HepG2 (cell line): ENCODE results near the gene C22orf39. TPM values are rescaled to one million over a fixed set of nuclear protein-coding genes. Genes with fewer than 3 reads are reported as not detected.

Experiments
- FOXK1 ChIP-seq: sonication (generic); formaldehyde crosslinking; IDR thresholded peaks from 2 replicates; pipeline ENCODE4 v1.4.0; 2020; ENCODE audit warnings: low read depth, missing genetic modification reagents, borderline replicate concordance
- HIC2 ChIP-seq: sonication (generic); formaldehyde crosslinking; IDR thresholded peaks from 2 replicates; pipeline ENCODE4 v1.9.0; 2022; ENCODE audit warnings: low read depth, missing genetic modification reagents
- HOXA5 ChIP-seq: sonication (generic); formaldehyde crosslinking; IDR thresholded peaks from 2 replicates; pipeline ENCODE4 v1.4.0; 2020; ENCODE audit warnings: missing genetic modification reagents
- IKZF1 ChIP-seq: fragments of 450-650 bp; IDR thresholded peaks from 2 replicates; pipeline ENCODE4 v1.7.1; 2016
- IKZF4 ChIP-seq: sonication (generic); formaldehyde crosslinking; IDR thresholded peaks from 2 replicates; pipeline ENCODE4 v1.5.1; 2020; ENCODE audit warnings: borderline replicate concordance, mild to moderate bottlenecking, low read depth, missing genetic modification reagents; ENCODE audit errors: not compliant biosample characterization
- KLF16 ChIP-seq, 2 experiments: sonication (generic) in 1 of 2; formaldehyde crosslinking in 1 of 2; IDR thresholded peaks; 2 replicates each; pipeline versions ENCODE4 v1.6.1 to v1.8.0; 2016 to 2023; ENCODE audit warnings: missing genetic modification reagents in 2 of 2, missing compliant biosample characterization in 1 of 2
- MNT ChIP-seq: fragments of 450-650 bp; IDR thresholded peaks from 2 replicates; pipeline ENCODE4 v1.6.1; 2016
- NCOA2 ChIP-seq: sonication (generic); formaldehyde crosslinking; IDR thresholded peaks from 2 replicates; pipeline ENCODE4 v1.8.0; 2022; ENCODE audit warnings: inconsistent platforms
- PAXIP1 ChIP-seq: sonication (generic); formaldehyde crosslinking; conservative IDR thresholded peaks from 2 replicates; pipeline ENCODE4 v1.4.0; 2020; ENCODE audit warnings: mild to moderate bottlenecking, missing genetic modification reagents, moderate library complexity
- RBM22 ChIP-seq: fragments of 200-400 bp; formaldehyde crosslinking; optimal IDR thresholded peaks from 2 replicates; pipeline ENCODE3; 2017; ENCODE audit warnings: mild to moderate bottlenecking, low read length, moderate library complexity
- SIX1 ChIP-seq: sonication (generic); formaldehyde crosslinking; IDR thresholded peaks from 2 replicates; pipeline ENCODE4 v1.4.0; 2020; ENCODE audit warnings: missing genetic modification reagents, borderline replicate concordance
- SOX5 ChIP-seq: IDR thresholded peaks from 2 replicates; pipeline ENCODE4 v1.6.1; 2016; ENCODE audit warnings: borderline replicate concordance
- ZBTB14 ChIP-seq: sonication (generic); formaldehyde crosslinking; IDR thresholded peaks from 2 replicates; pipeline ENCODE4 v1.4.0; 2020; ENCODE audit warnings: missing genetic modification reagents
- ZFP37 ChIP-seq: sonication (generic); formaldehyde crosslinking; IDR thresholded peaks from 2 replicates; pipeline ENCODE4 v1.4.0; 2020; ENCODE audit warnings: missing genetic modification reagents, borderline replicate concordance
- ZFX ChIP-seq: sonication (generic); formaldehyde crosslinking; IDR thresholded peaks from 2 replicates; pipeline ENCODE4 v1.4.0; 2020; ENCODE audit warnings: mild to moderate bottlenecking, low read depth, missing genetic modification reagents, moderate library complexity
- ZKSCAN1 ChIP-seq: fragments of 150-350 bp; IDR thresholded peaks from 2 replicates; pipeline ENCODE4 v1.6.1; 2014; ENCODE audit warnings: low read length
- ZNF614 ChIP-seq: IDR thresholded peaks from 2 replicates; pipeline ENCODE4 v1.6.1; 2018; ENCODE audit warnings: missing biosample characterization, missing genetic modification reagents, inconsistent platforms, borderline replicate concordance
- ZNF619 ChIP-seq: sonication (generic); formaldehyde crosslinking; IDR thresholded peaks from 2 replicates; pipeline ENCODE4 v1.4.0; 2020; ENCODE audit warnings: mild to moderate bottlenecking, missing genetic modification reagents
- ZNF713 ChIP-seq: sonication (generic); formaldehyde crosslinking; IDR thresholded peaks from 2 replicates; pipeline ENCODE4 v1.4.0; 2020; ENCODE audit warnings: mild to moderate bottlenecking, missing genetic modification reagents
- polyA plus RNA-seq, 8 experiments: library from polyadenylated mRNA; depleted of rRNA in 3 of 8; stranded (reverse) in 7 of 8; unstranded in 1 of 8; fragments of >200 nt; fragmentation: Illumina TruSeq in 4 of 8; extraction: Trizol in 4 of 8; gene quantifications; 2 replicates each; pipeline versions ENCODE4 v1.2.1 to v1.2.3, GENCODE V29; 2011 to 2016; ENCODE audit warnings: low read depth in 4 of 8, missing spikeins in 1 of 8, mixed read lengths in 1 of 8; ENCODE audit not compliant: insufficient read depth in 1 of 8
- total RNA-seq, 5 experiments: library from RNA; depleted of rRNA; stranded (reverse); fragments of >200 nt; fragmentation: Illumina TruSeq; extraction: Trizol; gene quantifications; 2 replicates each; pipeline ENCODE4 v1.2.3, GENCODE V29; 2016; ENCODE audit warnings: low read depth in 1 of 5

The C22orf39 gene
- total and polyA plus RNA-seq, 2 of the 13 experiments (the other 11 are each of a cell fraction or from before 2014, with no cell fraction given), result 23.4 to 26.4 TPM

GRCh38 chr22:19479355-19480172 lies 32.1 kb upstream of the C22orf39 start, which contains the start of gene CDC45 (continued):
- TF ChIP-seq ZFX (CRISPR knock-in tag) (peak; percentile 27; the same call in 1 of the 2 replicates), MNT (peak; percentile 20; the same call in 1 of the 2 replicates), ZBTB14 (CRISPR knock-in tag) (no peak), KLF16 (CRISPR knock-in tag; IDR thresholded peaks at IDR 0.05) (no peak), HIC2 (CRISPR knock-in tag) (no peak), PAXIP1 (0 out of 2 replicates have a peak, but pooled peaks have one; percentile 9), RBM22 (no peak), NCOA2 (no peak), FOXK1 (peak; percentile 65; the same call in 1 of the 2 replicates), HOXA5 (CRISPR knock-in tag) (no peak), ZNF619 (CRISPR knock-in tag) (no peak), SOX5 (CRISPR knock-in tag) (no peak), SIX1 (CRISPR knock-in tag) (0 out of 2 replicates have a peak, but pooled peaks have one; percentile 2), IKZF4 (CRISPR knock-in tag) (no peak), ZFP37 (CRISPR knock-in tag) (no peak), IKZF1 (no peak), ZNF713 (CRISPR knock-in tag) (no peak), ZNF614 (CRISPR knock-in tag) (0 out of 2 replicates have a peak, but pooled peaks have one; percentile 9), ZKSCAN1 (no peak)
